CD8-positive, alpha-beta memory T cell (primary cell): ENCODE data around the gene UBXN2A. TPM values are rescaled to one million over a fixed set of nuclear protein-coding genes. Genes with fewer than 3 reads are reported as not detected.

ENCODE experiments used
- CTCF ChIA-PET: fragments of 350-600 bp; sonication (Branson Sonifier 250); formaldehyde crosslinking; loops from one replicate; lab custom pipeline; 2021; ENCODE audit warnings: antibody characterized with exemption; lab: Charles Lee
- POLR2A ChIA-PET: fragments of 350-600 bp; sonication (Branson Sonifier 250); formaldehyde crosslinking; loops from one replicate; lab custom pipeline; 2021; ENCODE audit warnings: antibody characterized with exemption; lab: Charles Lee
- DNase-seq, 5 donors: peaks; one replicate each; pipeline versions ENCODE4 v3.0.0 to v3.0.0-alpha.2; 2020 to 2022; ENCODE audit warnings: mixed read lengths in 1 of 5
- H3K27ac ChIP-seq: one replicate; pipeline ENCODE4 v1.7.0; 2013; ENCODE audit warnings: low read depth, mild to moderate bottlenecking, low read length, moderate library complexity
- H3K27me3 ChIP-seq: 2 replicates; pipeline ENCODE4 v1.7.0; 2013; ENCODE audit warnings: low read length, mild to moderate bottlenecking; ENCODE audit not compliant: insufficient read depth, poor library complexity, severe bottlenecking
- H3K36me3 ChIP-seq: 2 replicates; pipeline ENCODE4 v1.7.0; 2013; ENCODE audit warnings: mild to moderate bottlenecking, low read length, moderate library complexity; ENCODE audit not compliant: insufficient read depth
- H3K4me1 ChIP-seq: 2 replicates; pipeline ENCODE4 v1.7.0; 2013; ENCODE audit warnings: mild to moderate bottlenecking, low read length, moderate library complexity; ENCODE audit not compliant: insufficient read depth
- H3K4me3 ChIP-seq: 2 replicates; pipeline ENCODE4 v1.7.0; 2013; ENCODE audit warnings: mild to moderate bottlenecking, low read length
- H3K9me3 ChIP-seq: 2 replicates; pipeline ENCODE4 v1.7.0; 2013; ENCODE audit warnings: mild to moderate bottlenecking, low read length
- H3K27ac Mint-ChIP-seq, 8 donors: one replicate each; pipeline ENCODE4 v1.8.0; 2020 to 2021; ENCODE audit warnings: mixed read lengths in 8 of 8, mild to moderate bottlenecking in 6 of 8, inconsistent platforms in 3 of 8, moderate library complexity in 3 of 8
- H3K27me3 Mint-ChIP-seq, 2 donors: one replicate each; pipeline ENCODE4 v1.8.0; 2020 to 2021; ENCODE audit warnings: mixed read lengths in 2 of 2, mild to moderate bottlenecking in 1 of 2, moderate library complexity in 1 of 2
- H3K36me3 Mint-ChIP-seq, 3 donors: one replicate each; pipeline ENCODE4 v1.8.0; 2020 to 2021; ENCODE audit warnings: mixed read lengths in 3 of 3, inconsistent platforms in 1 of 3, mild to moderate bottlenecking in 1 of 3
- H3K4me1 Mint-ChIP-seq, 3 donors: one replicate each; pipeline ENCODE4 v1.8.0; 2020 to 2021; ENCODE audit warnings: mixed read lengths in 3 of 3, inconsistent platforms in 1 of 3, mild to moderate bottlenecking in 1 of 3
- H3K4me3 Mint-ChIP-seq, 7 donors: one replicate each; pipeline ENCODE4 v1.8.0; 2020 to 2021; ENCODE audit warnings: mixed read lengths in 7 of 7, mild to moderate bottlenecking in 6 of 7, moderate library complexity in 4 of 7, inconsistent platforms in 2 of 7
- H3K9me3 Mint-ChIP-seq, 5 donors: one replicate each; pipeline ENCODE4 v1.8.0; 2020 to 2022; ENCODE audit warnings: mixed read lengths in 5 of 5, mild to moderate bottlenecking in 3 of 5, moderate library complexity in 2 of 5, inconsistent platforms in 1 of 5
- polyA plus RNA-seq: library from polyadenylated mRNA; unstranded; fragments of 300-500 nt; fragmentation: Illumina TruSeq; gene quantifications from one replicate; pipeline ENCODE4 v1.2.3, GENCODE V29; 2021
- total RNA-seq, 2 experiments: library from RNA; stranded (reverse); gene quantifications; one replicate each; pipeline ENCODE4 v1.2.3, GENCODE V29; 2021

Gene UBXN2A
- total RNA-seq (10 to 100 TPM; 13.3 to 13.9 TPM), polyA plus RNA-seq (14.3 TPM)

GRCh38 chr2:23939987-23940717 lies at the start of gene UBXN2A:
UBXN2A (plus strand) TSS chr2:23940463; CDS start chr2:23958315, 17,852 bp downstream.
- H3K4me1 ChIP-seq: peaks cover 12% of the 10 kb centered on the region
- Mint-ChIP-seq H3K4me3 (peak within 1 kb of the TSS; percentile 88 to 99 (median 95)), H3K9me3 (no peaks in the 10 kb centered on the region), H3K36me3 (peaks cover 0 to 8% (median 3%) of the 10 kb centered on the region in 3 donors), H3K4me1 (peaks cover 23 to 41% (median 31%) of the 10 kb centered on the region in 3 donors), H3K27ac (peak within 1 kb of the TSS; percentile 80 to 97 (median 93)), H3K27me3 (peaks cover 0 to 1% of the 10 kb centered on the region in 2 donors)
- DNase-seq: peak; percentile 68 to 81 (median 78)
- POLR2A ChIA-PET: interaction anchor here (0.6 to 4.7 kb wide), 4 partner anchors 8 to 107 kb away, joined by 3 to 69 read pairs (median 4); partner anchors contain the start of gene ATAD2B
- H3K27ac ChIP-seq: peak within 1 kb of the TSS; percentile 75
- no peaks in the 10 kb centered on the region for H3K27me3 ChIP-seq
- no peaks in the 10 kb centered on the region for H3K36me3 ChIP-seq
- H3K4me3 ChIP-seq: peak within 1 kb of the TSS; percentile 83
- CTCF ChIA-PET: interaction anchor here (0.7 to 8.7 kb wide), 6 partner anchors 9 to 143 kb away, joined by 3 to 81 read pairs (median 3); partner anchors contain the start of gene ATAD2B
- H3K9me3 ChIP-seq: no peaks in the 10 kb centered on the region

- H3K27ac Mint-ChIP-seq: peak overlapping the region in 1 of 8 donors; percentile 29
- CTCF ChIA-PET: interaction anchor here (0.9 kb wide), 1 partner anchor 21 kb away, joined by 3 read pairs; no protein-coding TSS in a partner anchor
- Histone ChIP-seq H3K27ac (no peak overlapping the region), H3K9me3 (no peaks in the 10 kb centered on the region), H3K4me1 (peaks cover 13% of the 10 kb centered on the region), H3K36me3 (no peaks in the 10 kb centered on the region), H3K27me3 (no peaks in the 10 kb centered on the region), H3K4me3 (no peak overlapping the region)
- H3K9me3 Mint-ChIP-seq: no peaks in the 10 kb centered on the region
- no peak overlapping the region for H3K4me3 Mint-ChIP-seq
- POLR2A ChIA-PET: interaction anchor here (0.6 kb wide), 1 partner anchor 24 kb away, joined by 3 read pairs; no protein-coding TSS in a partner anchor
- H3K4me1 Mint-ChIP-seq: peaks cover 41 to 64% (median 48%) of the 10 kb centered on the region in 3 donors
- no peak for DNase-seq
- H3K27me3 Mint-ChIP-seq: no peaks in the 10 kb centered on the region
- H3K36me3 Mint-ChIP-seq: peaks cover 0 to 4% (median 3%) of the 10 kb centered on the region in 3 donors
These were observed 40.1 kb upstream of the UBXN2A start for GRCh38 chr2:23900133-23900532.

GRCh38 chr2:23900541-23901322 lies 39.5 kb upstream of the UBXN2A start:
- Mint-ChIP-seq H3K4me3 (no peak overlapping the region), H3K36me3 (peaks cover 0 to 4% (median 3%) of the 10 kb centered on the region in 3 donors), H3K27me3 (no peaks in the 10 kb centered on the region), H3K9me3 (no peaks in the 10 kb centered on the region), H3K27ac (peak overlapping the region in 2 of 8 donors; percentile 29 to 35), H3K4me1 (peaks cover 44 to 70% (median 54%) of the 10 kb centered on the region in 3 donors)
- no peak for DNase-seq
- ChIA-PET POLR2A (no interaction called here), CTCF (interaction anchor here (0.8 to 0.9 kb wide), 2 partner anchors 21 to 24 kb away, joined by 3 read pairs; no protein-coding TSS in a partner anchor)
- Histone ChIP-seq H3K4me1 (peaks cover 19% of the 10 kb centered on the region), H3K9me3 (no peaks in the 10 kb centered on the region), H3K27ac (no peak overlapping the region), H3K36me3 (no peaks in the 10 kb centered on the region), H3K4me3 (no peak overlapping the region), H3K27me3 (no peaks in the 10 kb centered on the region)

- Mint-ChIP-seq H3K9me3 (no peaks in the 10 kb centered on the region), H3K27ac (no peak overlapping the region), H3K36me3 (peaks cover 0 to 4% (median 0%) of the 10 kb centered on the region in 3 donors), H3K4me1 (peaks cover 41 to 72% (median 49%) of the 10 kb centered on the region in 3 donors), H3K4me3 (no peak overlapping the region), H3K27me3 (no peaks in the 10 kb centered on the region)
- Histone ChIP-seq H3K4me3 (no peak overlapping the region), H3K9me3 (no peaks in the 10 kb centered on the region), H3K27ac (no peak overlapping the region), H3K4me1 (peaks cover 19% of the 10 kb centered on the region), H3K27me3 (no peaks in the 10 kb centered on the region), H3K36me3 (no peaks in the 10 kb centered on the region)
- DNase-seq: no peak
- CTCF ChIA-PET: no interaction called here
- POLR2A ChIA-PET: no interaction called here
These were observed 38.1 kb upstream of the UBXN2A start for GRCh38 chr2:23901966-23902846.

GRCh38 chr2:23903034-23903433 lies 37.2 kb upstream of the UBXN2A start:
- Histone ChIP-seq H3K4me3 (no peak overlapping the region), H3K4me1 (peaks cover 19% of the 10 kb centered on the region), H3K9me3 (no peaks in the 10 kb centered on the region), H3K27ac (no peak overlapping the region), H3K27me3 (no peaks in the 10 kb centered on the region), H3K36me3 (no peaks in the 10 kb centered on the region)
- DNase-seq: no peak
- ChIA-PET CTCF (no interaction called here), POLR2A (no interaction called here)
- Mint-ChIP-seq H3K4me3 (no peak overlapping the region), H3K27ac (no peak overlapping the region), H3K36me3 (peaks cover 0 to 2% (median 0%) of the 10 kb centered on the region in 3 donors), H3K9me3 (no peaks in the 10 kb centered on the region), H3K27me3 (no peaks in the 10 kb centered on the region), H3K4me1 (peaks cover 37 to 65% (median 43%) of the 10 kb centered on the region in 3 donors)

GRCh38 chr2:23904215-23904614 lies 36.0 kb upstream of the UBXN2A start:
- Histone ChIP-seq H3K9me3 (no peaks in the 10 kb centered on the region), H3K4me1 (peaks cover 19% of the 10 kb centered on the region), H3K4me3 (no peak overlapping the region), H3K27ac (no peak overlapping the region), H3K36me3 (no peaks in the 10 kb centered on the region), H3K27me3 (no peaks in the 10 kb centered on the region)
- Mint-ChIP-seq H3K27ac (peak overlapping the region in 1 of 8 donors; percentile 64), H3K27me3 (no peaks in the 10 kb centered on the region), H3K36me3 (peaks cover 0 to 2% (median 2%) of the 10 kb centered on the region in 3 donors), H3K4me1 (peaks cover 35 to 58% (median 43%) of the 10 kb centered on the region in 3 donors), H3K4me3 (no peak overlapping the region), H3K9me3 (no peaks in the 10 kb centered on the region)
- ChIA-PET POLR2A (interaction anchor here (1.0 kb wide), 1 partner anchor 23 kb away, joined by 3 read pairs; the partner anchor contains the start of gene ATAD2B), CTCF (interaction anchor here (2.1 kb wide), 1 partner anchor 23 kb away, joined by 7 read pairs; the partner anchor contains the start of gene ATAD2B)
- no peak for DNase-seq

GRCh38 chr2:23904692-23905091 lies 35.6 kb upstream of the UBXN2A start:
- H3K36me3 ChIP-seq: no peaks in the 10 kb centered on the region
- POLR2A ChIA-PET: interaction anchor here (1.0 kb wide), 1 partner anchor 22 kb away, joined by 3 read pairs; the partner anchor contains the start of gene ATAD2B
- H3K36me3 Mint-ChIP-seq: peaks cover 2 to 6% (median 4%) of the 10 kb centered on the region in 3 donors
- H3K4me1 Mint-ChIP-seq: peaks cover 37 to 60% (median 47%) of the 10 kb centered on the region in 3 donors
- no peaks in the 10 kb centered on the region for H3K9me3 Mint-ChIP-seq
- H3K4me1 ChIP-seq: peaks cover 19% of the 10 kb centered on the region
- no peaks in the 10 kb centered on the region for H3K9me3 ChIP-seq
- no peak overlapping the region for H3K4me3 Mint-ChIP-seq
- no peaks in the 10 kb centered on the region for H3K27me3 Mint-ChIP-seq
- H3K27ac Mint-ChIP-seq: no peak overlapping the region
- no peaks in the 10 kb centered on the region for H3K27me3 ChIP-seq
- CTCF ChIA-PET: interaction anchor here (2.1 kb wide), 1 partner anchor 22 kb away, joined by 7 read pairs; the partner anchor contains the start of gene ATAD2B
- H3K27ac ChIP-seq: no peak overlapping the region
- no peak for DNase-seq
- no peak overlapping the region for H3K4me3 ChIP-seq
